ENCODE measurements around the gene FAM124A. TPM values are rescaled to one million over a fixed set of nuclear protein-coding genes. Genes with fewer than 3 reads are reported as not detected.

Gene FAM124A
- total RNA-seq, 6 experiments from 2014 or later: not detected

- no peak overlapping the region for H3K4me3 Mint-ChIP-seq
Measured at GRCh38 chr13:51225029-51225428, 2.8 kb downstream of the FAM124A start.

GRCh38 chr13:51227404-51227803, 5.2 kb downstream of the FAM124A start:
- Mint-ChIP-seq H3K27ac (no peak overlapping the region), H3K4me3 (no peak overlapping the region), H3K27me3 (ENCODE audit: insufficient read depth) (peaks cover 24% of the 10 kb centered on the region), H3K4me1 (ENCODE audit: low read depth) (no peaks in the 10 kb centered on the region), H3K36me3 (ENCODE audit: low read depth) (no peaks in the 10 kb centered on the region), H3K9me3 (no peaks in the 10 kb centered on the region)
- no peak for DNase-seq
- TF ChIP-seq CTCF (IDR thresholded peaks at IDR 0.05): no peak

More at GRCh38 chr13:51225029-51225428, 2.8 kb downstream of the FAM124A start:
- Mint-ChIP-seq H3K27ac (no peak overlapping the region), H3K4me1 (ENCODE audit: low read depth) (no peaks in the 10 kb centered on the region), H3K27me3 (ENCODE audit: insufficient read depth) (peaks cover 27% of the 10 kb centered on the region), H3K36me3 (ENCODE audit: low read depth) (no peaks in the 10 kb centered on the region), H3K9me3 (no peaks in the 10 kb centered on the region)
- no peak for DNase-seq
- no peak for TF ChIP-seq CTCF (IDR thresholded peaks at IDR 0.05)

- no peaks in the 10 kb centered on the region for H3K9me3 Mint-ChIP-seq
Measured at GRCh38 chr13:51229101-51229719, 7.0 kb downstream of the FAM124A start.

GRCh38 chr13:51229731-51230130, 7.5 kb downstream of the FAM124A start:
- Mint-ChIP-seq H3K27ac (no peak overlapping the region), H3K27me3 (ENCODE audit: insufficient read depth) (peaks cover 23% of the 10 kb centered on the region), H3K36me3 (ENCODE audit: low read depth) (no peaks in the 10 kb centered on the region), H3K4me1 (ENCODE audit: low read depth) (no peaks in the 10 kb centered on the region), H3K4me3 (no peak overlapping the region), H3K9me3 (no peaks in the 10 kb centered on the region)
- TF ChIP-seq CTCF (IDR thresholded peaks at IDR 0.05): no peak
- no peak for DNase-seq

More at GRCh38 chr13:51229101-51229719, 7.0 kb downstream of the FAM124A start:
- H3K36me3 Mint-ChIP-seq (ENCODE audit: low read depth): no peaks in the 10 kb centered on the region
- H3K4me1 Mint-ChIP-seq (ENCODE audit: low read depth): no peaks in the 10 kb centered on the region
- no peak overlapping the region for H3K27ac Mint-ChIP-seq
- peaks cover 21% of the 10 kb centered on the region for H3K27me3 Mint-ChIP-seq (ENCODE audit: insufficient read depth)
- H3K4me3 Mint-ChIP-seq: no peak overlapping the region
- DNase-seq: no peak
- no peak for TF ChIP-seq CTCF (IDR thresholded peaks at IDR 0.05)

- Mint-ChIP-seq H3K27ac (no peak overlapping the region), H3K36me3 (ENCODE audit: low read depth) (no peaks in the 10 kb centered on the region), H3K27me3 (ENCODE audit: insufficient read depth) (peaks cover 25% of the 10 kb centered on the region), H3K4me1 (ENCODE audit: low read depth) (no peaks in the 10 kb centered on the region), H3K9me3 (no peaks in the 10 kb centered on the region), H3K4me3 (peak overlapping the region; percentile 15; the same call in 1 of the 2 replicates)
- no peak for DNase-seq
- no peak for TF ChIP-seq CTCF (IDR thresholded peaks at IDR 0.05)
Measured at GRCh38 chr13:51230477-51231105, 8.4 kb downstream of the FAM124A start.

Data from HFFc6 (cell line).